ENCODE data around the gene KPNA1. TPM values are rescaled to one million over a fixed set of nuclear protein-coding genes. Genes with fewer than 3 reads are reported as not detected.
A peak's percentile ranks its signal among the peaks of the same experiment; 100 is the strongest.

The KPNA1 gene
- total and polyA plus RNA-seq, 2 of the 13 experiments (the other 11 are each of a cell fraction or from before 2014, with no cell fraction given) = 15.4 to 30.0 TPM

GRCh38 chr3:122564155-122564912 is 49.6 kb upstream of the KPNA1 start, which contains the start of the genes DTX3L and PARP9 (continued):
- peak; percentile 74 to 96 for TF ChIP-seq HMGXB4 (CRISPR knock-in tag; IDR thresholded peaks at IDR 0.05; ENCODE audit: borderline replicate concordance in 1 of 2, low read depth in 1 of 2)
- TF ChIP-seq ZNF567 (CRISPR knock-in tag; IDR thresholded peaks at IDR 0.05; ENCODE audit: borderline replicate concordance) = peak; percentile 88; the same call in 1 of the 2 replicates
- TF ChIP-seq CREBL2 (CRISPR knock-in tag; IDR thresholded peaks at IDR 0.05; ENCODE audit: borderline replicate concordance) = no peak
- TF ChIP-seq HOMEZ (CRISPR knock-in tag; IDR thresholded peaks at IDR 0.05; ENCODE audit: low read depth) = no peak
- TF ChIP-seq KDM6A (CRISPR knock-in tag; IDR thresholded peaks at IDR 0.05; ENCODE audit: low read depth) = no peak
- TF ChIP-seq, protein P1, sequence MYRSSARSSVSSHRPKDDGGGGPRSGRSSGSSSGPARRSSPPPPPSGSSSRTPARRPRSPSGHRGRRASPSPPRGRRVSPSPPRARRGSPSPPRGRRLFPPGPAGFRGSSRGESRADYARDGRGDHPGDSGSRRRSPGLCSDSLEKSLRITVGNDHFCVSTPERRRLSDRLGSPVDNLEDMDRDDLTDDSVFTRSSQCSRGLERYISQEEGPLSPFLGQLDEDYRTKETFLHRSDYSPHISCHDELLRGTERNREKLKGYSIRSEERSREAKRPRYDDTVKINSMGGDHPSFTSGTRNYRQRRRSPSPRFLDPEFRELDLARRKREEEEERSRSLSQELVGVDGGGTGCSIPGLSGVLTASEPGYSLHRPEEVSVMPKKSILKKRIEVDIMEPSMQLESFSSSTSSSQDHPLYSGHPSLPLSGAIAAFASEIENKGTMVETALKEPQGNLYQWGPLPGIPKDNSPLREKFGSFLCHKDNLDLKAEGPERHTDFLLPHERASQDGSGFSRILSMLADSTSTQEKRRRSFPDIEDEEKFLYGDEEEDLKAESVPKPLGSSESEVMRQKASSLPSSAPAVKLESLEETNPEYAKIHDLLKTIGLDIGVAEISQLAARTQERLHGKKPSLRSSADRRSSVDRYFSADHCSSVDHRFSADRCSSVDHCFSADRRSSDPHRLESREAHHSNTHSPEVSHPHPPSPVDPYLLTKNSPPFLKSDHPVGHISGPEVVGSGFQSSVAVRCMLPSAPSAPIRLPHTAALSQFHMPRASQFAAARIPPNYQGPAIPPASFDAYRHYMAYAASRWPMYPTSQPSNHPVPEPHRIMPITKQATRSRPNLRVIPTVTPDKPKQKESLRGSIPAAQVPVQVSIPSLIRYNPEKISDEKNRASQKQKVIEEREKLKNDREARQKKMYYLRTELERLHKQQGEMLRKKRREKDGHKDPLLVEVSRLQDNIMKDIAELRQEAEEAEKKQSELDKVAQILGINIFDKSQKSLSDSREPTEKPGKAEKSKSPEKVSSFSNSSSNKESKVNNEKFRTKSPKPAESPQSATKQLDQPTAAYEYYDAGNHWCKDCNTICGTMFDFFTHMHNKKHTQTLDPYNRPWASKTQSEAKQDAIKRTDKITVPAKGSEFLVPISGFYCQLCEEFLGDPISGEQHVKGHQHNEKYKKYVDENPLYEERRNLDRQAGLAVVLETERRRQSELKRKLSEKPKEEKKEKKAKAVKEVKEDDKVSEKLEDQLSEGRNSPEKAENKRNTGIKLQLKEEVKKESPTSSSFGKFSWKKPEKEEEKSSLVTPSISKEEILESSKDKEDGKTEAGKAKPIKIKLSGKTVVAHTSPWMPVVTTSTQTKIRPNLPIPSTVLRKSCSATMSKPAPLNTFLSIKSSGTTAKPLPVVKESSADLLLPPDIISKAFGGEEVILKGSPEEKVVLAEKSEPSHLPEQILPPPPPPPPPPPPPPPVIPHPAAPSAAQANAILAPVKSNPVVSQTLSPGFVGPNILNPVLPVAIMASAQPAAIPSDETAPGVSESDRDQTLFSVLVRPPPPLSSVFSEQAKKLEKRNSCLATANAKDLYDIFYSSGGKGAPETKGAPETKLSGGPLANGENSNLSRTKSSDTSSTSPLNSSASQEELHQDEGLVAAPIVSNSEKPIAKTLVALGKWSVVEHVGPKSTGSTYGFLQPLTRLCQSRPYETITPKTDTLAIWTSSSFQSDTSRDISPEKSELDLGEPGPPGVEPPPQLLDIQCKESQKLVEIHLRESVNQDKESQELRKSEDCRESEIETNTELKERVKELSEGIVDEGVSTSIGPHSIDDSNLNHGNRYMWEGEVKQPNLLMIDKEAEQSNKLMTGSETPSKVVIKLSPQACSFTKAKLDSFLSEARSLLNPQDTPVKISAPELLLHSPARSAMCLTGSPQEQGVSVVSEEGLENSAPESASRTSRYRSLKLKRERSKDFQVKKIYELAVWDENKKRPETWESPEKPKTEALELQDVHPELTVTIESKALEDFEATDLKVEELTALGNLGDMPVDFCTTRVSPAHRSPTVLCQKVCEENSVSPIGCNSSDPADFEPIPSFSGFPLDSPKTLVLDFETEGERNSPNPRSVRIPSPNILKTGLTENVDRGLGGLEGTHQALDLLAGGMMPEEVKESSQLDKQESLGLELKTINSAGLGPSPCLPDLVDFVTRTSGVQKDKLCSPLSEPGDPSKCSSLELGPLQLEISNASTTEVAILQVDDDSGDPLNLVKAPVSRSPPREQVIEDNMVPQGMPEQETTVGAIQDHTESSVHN (CRISPR knock-in tag; IDR thresholded peaks at IDR 0.05) = no peak
- TF ChIP-seq, protein P2, sequence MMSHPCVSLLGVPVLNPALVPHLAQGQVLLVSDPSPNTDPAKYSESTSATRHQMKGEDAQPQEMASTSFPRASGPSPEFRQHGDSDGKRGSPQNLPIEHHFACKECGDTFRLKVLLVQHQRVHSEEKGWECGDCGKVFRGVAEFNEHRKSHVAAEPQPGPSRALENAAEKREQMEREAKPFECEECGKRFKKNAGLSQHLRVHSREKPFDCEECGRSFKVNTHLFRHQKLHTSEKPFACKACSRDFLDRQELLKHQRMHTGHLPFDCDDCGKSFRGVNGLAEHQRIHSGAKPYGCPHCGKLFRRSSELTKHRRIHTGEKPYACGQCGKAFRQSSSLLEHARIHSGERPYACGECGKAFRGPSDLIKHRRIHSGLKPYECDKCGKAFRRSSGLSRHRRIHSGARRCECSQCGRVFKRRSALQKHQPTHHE (CRISPR knock-in tag; IDR thresholded peaks at IDR 0.05; ENCODE audit: borderline replicate concordance) = peak; percentile 90
- TF ChIP-seq ZNF292 (CRISPR knock-in tag; IDR thresholded peaks at IDR 0.05; ENCODE audit: borderline replicate concordance, low read depth) = peak; percentile 75
- TF ChIP-seq ESRRA (CRISPR knock-in tag; IDR thresholded peaks at IDR 0.05; ENCODE audit: low read depth) = peak; percentile 66; the same call in 1 of the 2 replicates
- TF ChIP-seq ZNF597 (CRISPR knock-in tag; IDR thresholded peaks at IDR 0.05) = no peak
- TF ChIP-seq HMG20B (CRISPR knock-in tag; conservative IDR thresholded peaks at IDR 0.05) = no peak
- TF ChIP-seq ZNF530 (CRISPR knock-in tag; IDR thresholded peaks at IDR 0.05; ENCODE audit: low read depth) = no peak
- no peak for TF ChIP-seq ZNF550 (CRISPR knock-in tag; IDR thresholded peaks at IDR 0.05; ENCODE audit: borderline replicate concordance)

All from HepG2 (cell line).